ENCODE data around the gene TMEM132A. TPM values are rescaled to one million over a fixed set of nuclear protein-coding genes. Genes with fewer than 3 reads are reported as not detected.
A peak's percentile ranks its signal among the peaks of the same experiment; 100 is the strongest.

The TMEM132A gene
- total and polyA plus RNA-seq, 10 of the 15 experiments (the other 5 are each of a cell fraction or from before 2014, with no cell fraction given), result 0.16 to 25.0 (median 4.3) TPM

- no peak for TF ChIP-seq CUX1 (IDR thresholded peaks at IDR 0.05; ENCODE audit: insufficient replicate concordance, low read depth, low read length)
Measured at GRCh38 chr11:60942970-60943565, 18.8 kb downstream of the TMEM132A start (continued).

- ChIA-PET RAD21 (ENCODE audit: unreplicated experiment) (interaction anchor here (1.0 to 1.8 kb wide), 5 partner anchors 25 to 117 kb away, joined by 3 to 5 read pairs (median 3); no protein-coding TSS in a partner anchor), SMC1A (ENCODE audit: uncharacterized antibody, unreplicated experiment) (interaction anchor here (0.7 to 2.8 kb wide), 8 partner anchors 9 to 251 kb away, joined by 3 to 14 read pairs (median 4); partner anchors contain the start of gene CD6), POLR2A (no interaction called here), CTCF (interaction anchor here (0.7 to 2.8 kb wide), 13 partner anchors 9 to 243 kb away, joined by 3 to 20 read pairs (median 4); partner anchors contain the start of genes CD6 and TMEM109)
- Histone ChIP-seq H3K27ac (ENCODE audit: control insufficient read depth, insufficient read depth) (peak overlapping the region; percentile 31; the same call in 1 of the 2 replicates), H3K9ac (ENCODE audit: control insufficient read depth, insufficient read depth, low read length) (no peak overlapping the region), H3K4me1 (ENCODE audit: control insufficient read depth, insufficient read depth, low read length) (peaks cover 20% of the 10 kb centered on the region), H3K4me3 (0 out of 2 replicates have a peak overlapping the region, but pooled peaks have one; percentile 8), H3K36me3 (ENCODE audit: control insufficient read depth in 2 of 2, insufficient read depth in 2 of 2, low read length in 1 of 2) (peaks cover 25 to 27% of the 10 kb centered on the region in 2 experiments), H3K9me3 (replicated peaks; ENCODE audit: control insufficient read depth, insufficient read depth, low read length) (no peaks in the 10 kb centered on the region), H3K79me2 (ENCODE audit: control insufficient read depth, insufficient read depth, low read length) (peaks cover 44% of the 10 kb centered on the region), H3K4me2 (ENCODE audit: control insufficient read depth, insufficient read depth) (peak overlapping the region; percentile 40), H4K20me1 (ENCODE audit: control insufficient read depth, insufficient read depth) (no peaks in the 10 kb centered on the region; the same call in none of the 2 replicates), H3K27me3 (replicated peaks in 1 of 2; ENCODE audit: control insufficient read depth in 2 of 2, insufficient read depth in 2 of 2, low read length in 1 of 2) (no peaks in the 10 kb centered on the region), H2AFZ (ENCODE audit: control insufficient read depth, low read depth, low read length) (no peak overlapping the region)
- in situ Hi-C loops (cut with MboI) (no loop called here), intact Hi-C loops (cut with micrococcal nuclease; ENCODE audit: unreplicated experiment) (no loop called here)
- 67% methylated on average over 11 of the region's 11 CpGs for WGBS (ENCODE audit: insufficient coverage, insufficient replicate concordance, low lambda C conversion rate, missing lambda C conversion rate)
- DNase-seq (ENCODE audit: low read depth, low spot score) (no peak), ATAC-seq (peak; percentile 76), FAIRE-seq (no peak)
- BruUV-seq (replicated peaks), result no TSS peak
- TF ChIP-seq ZNF24 (IDR thresholded peaks at IDR 0.05), result no peak
- peak; percentile 67 for TF ChIP-seq YY1 (IDR thresholded peaks at IDR 0.05; ENCODE audit: low read depth, low read length)
- no peak for TF ChIP-seq CREM (IDR thresholded peaks at IDR 0.05; ENCODE audit: low read depth)
- no peak for TF ChIP-seq POLR2AphosphoS5 (IDR thresholded peaks at IDR 0.05; ENCODE audit: low read length)
- peak in 2 of 3 experiments; percentile 39 to 48; a peak in 4 of 6 replicates for TF ChIP-seq CTCF (IDR thresholded peaks at IDR 0.05 in 2 of 3, conservative IDR thresholded peaks at IDR 0.05 in 1 of 3; ENCODE audit: control insufficient read depth in 2 of 3, extremely low read depth in 1 of 3, insufficient read depth in 1 of 3, low read depth in 3 of 3, low read length in 3 of 3)
- peak; percentile 77 for TF ChIP-seq NR2C1 (IDR thresholded peaks at IDR 0.05)
- TF ChIP-seq GABPA (IDR thresholded peaks at IDR 0.05; ENCODE audit: low read depth), result no peak
- peak; percentile 26; the same call in 1 of the 2 replicates for TF ChIP-seq POLR2A (IDR thresholded peaks at IDR 0.05; ENCODE audit: low read depth, low read length)
- peak; percentile 45 for TF ChIP-seq RAD21 (IDR thresholded peaks at IDR 0.05; ENCODE audit: insufficient read depth, low read depth, low read length)
- peak; percentile 37; the same call in 1 of the 2 replicates for TF ChIP-seq SMC3 (IDR thresholded peaks at IDR 0.05; ENCODE audit: borderline replicate concordance, low read length)
- TF ChIP-seq SPI1 (IDR thresholded peaks at IDR 0.05; ENCODE audit: borderline replicate concordance, insufficient read depth, low read depth, low read length), result peak; percentile 53; the same call in 1 of the 2 replicates
Measured at GRCh38 chr11:60944490-60945294, 20.4 kb downstream of the TMEM132A start.
